Keratinocyte (primary cell): ENCODE measurements around the gene RAF1.

Source experiments
- EZH2 ChIP-seq: IDR thresholded peaks from one replicate; pipeline ENCODE4 v1.6.1; 2012; ENCODE audit warnings: inconsistent platforms, mild to moderate bottlenecking, low read length, moderate library complexity
- TF ChIP-seq, protein P1 (sequence below), 3 experiments: IDR thresholded peaks in 1 of 3; conservative IDR thresholded peaks in 1 of 3; optimal IDR thresholded peaks in 1 of 3; 2 replicates in 2 of 3; 3 replicates in 1 of 3; pipeline versions ENCODE3 to v1.5.1; 2011; ENCODE audit warnings: low read length in 3 of 3, mild to moderate bottlenecking in 3 of 3, moderate library complexity in 2 of 3, control low read depth in 1 of 3, inconsistent platforms in 1 of 3; ENCODE audit not compliant: insufficient read depth in 2 of 3; ENCODE audit errors: extremely low read depth in 1 of 3

DNA sequence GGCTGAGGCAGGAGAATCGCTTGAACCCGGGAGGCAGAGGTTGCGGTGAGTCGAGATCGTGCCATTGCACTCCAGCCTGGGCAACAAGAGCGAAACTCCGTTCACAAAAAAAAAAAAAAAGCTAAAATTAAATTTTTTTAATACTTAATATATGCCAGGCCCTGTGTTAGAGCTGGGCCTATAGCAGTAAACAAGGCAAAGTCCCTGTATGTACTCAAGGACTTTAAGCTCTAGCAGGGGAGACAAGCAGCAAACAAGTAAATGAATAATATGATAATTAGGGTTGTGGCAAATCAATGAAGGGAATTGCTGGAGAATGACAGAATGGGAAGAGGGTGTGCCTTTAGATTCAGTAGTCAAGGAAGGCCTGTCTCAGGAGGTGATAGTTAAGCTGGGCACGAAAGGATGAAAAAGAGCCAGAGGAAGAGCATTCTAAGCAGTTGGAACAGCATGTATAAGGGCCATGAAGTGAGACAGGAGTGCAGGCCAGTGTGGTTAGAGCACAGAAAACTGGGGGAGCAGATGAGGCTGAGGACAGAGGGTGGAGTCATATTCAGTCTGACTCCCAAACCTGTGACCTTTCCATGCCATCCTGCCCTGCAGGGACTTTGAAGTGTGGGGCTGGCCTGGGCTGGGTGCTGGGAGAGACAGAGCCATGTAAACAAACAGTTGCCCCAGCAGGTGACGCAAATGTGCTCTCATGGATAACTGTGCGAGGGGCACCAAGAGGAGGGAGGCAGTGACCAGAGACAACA is 6.6 kb upstream of the RAF1 start:
- TF ChIP-seq, protein P1, sequence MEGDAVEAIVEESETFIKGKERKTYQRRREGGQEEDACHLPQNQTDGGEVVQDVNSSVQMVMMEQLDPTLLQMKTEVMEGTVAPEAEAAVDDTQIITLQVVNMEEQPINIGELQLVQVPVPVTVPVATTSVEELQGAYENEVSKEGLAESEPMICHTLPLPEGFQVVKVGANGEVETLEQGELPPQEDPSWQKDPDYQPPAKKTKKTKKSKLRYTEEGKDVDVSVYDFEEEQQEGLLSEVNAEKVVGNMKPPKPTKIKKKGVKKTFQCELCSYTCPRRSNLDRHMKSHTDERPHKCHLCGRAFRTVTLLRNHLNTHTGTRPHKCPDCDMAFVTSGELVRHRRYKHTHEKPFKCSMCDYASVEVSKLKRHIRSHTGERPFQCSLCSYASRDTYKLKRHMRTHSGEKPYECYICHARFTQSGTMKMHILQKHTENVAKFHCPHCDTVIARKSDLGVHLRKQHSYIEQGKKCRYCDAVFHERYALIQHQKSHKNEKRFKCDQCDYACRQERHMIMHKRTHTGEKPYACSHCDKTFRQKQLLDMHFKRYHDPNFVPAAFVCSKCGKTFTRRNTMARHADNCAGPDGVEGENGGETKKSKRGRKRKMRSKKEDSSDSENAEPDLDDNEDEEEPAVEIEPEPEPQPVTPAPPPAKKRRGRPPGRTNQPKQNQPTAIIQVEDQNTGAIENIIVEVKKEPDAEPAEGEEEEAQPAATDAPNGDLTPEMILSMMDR (optimal IDR thresholded peaks at IDR 0.05 in 1 of 3, IDR thresholded peaks at IDR 0.05 in 1 of 3, conservative IDR thresholded peaks at IDR 0.05 in 1 of 3; ENCODE audit: extremely low read depth in 1 of 3, insufficient read depth in 2 of 3, low read length in 3 of 3), result no peak
- TF ChIP-seq EZH2, result no peak
